WTC11 (cell line): ENCODE data around the gene GID8.

Source experiments
- NFYB ChIP-seq: sonication (generic); formaldehyde crosslinking; conservative IDR thresholded peaks from 2 replicates; pipeline ENCODE4 v1.8.0; 2022; ENCODE audit warnings: low read depth, missing genetic modification reagents
- SP1 ChIP-seq: sonication (generic); formaldehyde crosslinking; conservative IDR thresholded peaks from 2 replicates; pipeline ENCODE4 v1.8.1; 2022; ENCODE audit warnings: missing genetic modification reagents

DNA sequence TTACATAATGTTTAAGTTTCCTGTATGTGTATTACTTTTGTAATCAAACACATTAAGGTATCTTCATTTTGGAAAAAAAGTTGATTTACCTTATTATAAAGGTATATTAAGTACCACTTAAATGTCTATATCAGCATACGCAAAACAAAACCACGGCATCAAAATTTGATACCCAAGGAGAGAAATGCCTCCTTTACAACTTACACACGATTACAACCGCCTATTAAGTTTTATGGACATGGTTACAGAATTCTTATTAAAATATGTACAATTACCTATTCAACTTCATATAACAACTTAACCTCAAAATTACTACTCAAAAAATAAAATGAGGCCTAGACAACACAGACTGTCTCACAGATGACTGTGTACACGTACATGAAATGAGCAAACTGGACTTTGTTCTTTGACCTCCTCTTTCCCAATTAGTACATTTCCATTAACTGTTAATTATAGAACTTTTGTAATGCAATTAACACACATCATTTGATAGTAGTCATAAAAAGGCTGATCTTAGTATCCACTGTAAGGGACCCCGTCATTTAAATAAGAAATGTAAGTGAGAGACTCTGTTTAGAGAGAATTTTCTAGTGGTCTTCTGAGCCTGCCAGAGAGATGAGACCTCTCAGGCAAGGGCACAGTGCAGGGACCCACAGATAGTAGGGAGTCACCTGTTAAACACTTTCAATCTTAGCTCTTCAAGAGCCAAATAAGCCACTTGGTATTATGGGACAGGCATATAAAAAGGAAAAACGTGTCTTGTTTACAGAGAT lies 14.1 kb upstream of the GID8 start:
- TF ChIP-seq SP1 (CRISPR knock-in tag), result no peak
- TF ChIP-seq NFYB, result no peak
